NCI-H2107 treated with DMSO at 0.1 percent for 48 hours (cell line): ENCODE data around the gene C2orf69.
"Not testable (repeated sequence)": the region's sequence is repeated elsewhere in the genome, so short reads cannot be mapped to it uniquely, and the experiment has no call there.

Source experiments
- DNase-seq: peaks from one replicate; lab custom pipeline; 2025; ENCODE audit not compliant: unreplicated experiment; lab: John Stamatoyannopoulos, UW

The C2orf69 gene

GRCh38 chr2:199912553-199913114 lies 1.5 kb downstream of the C2orf69 start:
- DNase-seq = not testable (repeated sequence)

DNA sequence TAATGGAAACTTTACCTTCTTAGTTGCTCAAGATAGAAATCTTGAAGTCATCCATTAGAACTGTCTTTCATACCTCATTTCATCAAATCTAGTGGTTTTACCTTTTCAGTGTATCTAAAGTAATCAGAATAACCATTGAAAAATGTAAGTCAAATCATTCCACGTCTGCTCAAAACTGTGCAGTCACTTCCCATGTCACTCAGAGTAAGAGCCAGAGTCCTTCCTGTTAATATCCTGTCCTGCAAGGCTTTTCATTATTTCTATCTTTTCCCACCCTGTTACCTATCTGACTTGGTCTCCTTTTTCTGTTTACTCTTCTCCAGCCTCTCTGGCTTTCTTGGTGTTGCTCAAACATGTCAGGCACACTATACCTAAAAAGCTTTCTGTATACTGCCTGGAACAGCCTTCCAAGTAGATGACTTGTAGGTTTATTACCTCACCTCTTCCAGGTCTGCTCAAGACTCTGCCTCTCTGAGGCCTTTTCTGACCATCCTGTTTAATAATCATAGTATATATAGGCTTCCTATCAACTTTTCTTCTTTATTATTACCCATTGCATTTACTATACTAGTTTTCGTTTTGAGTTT lies 3.4 kb downstream of the C2orf69 start:
- DNase-seq = no peak

- no peak for DNase-seq
Observed at GRCh38 chr2:199916980-199917379, 5.9 kb downstream of the C2orf69 start.

GRCh38 chr2:199922856-199923255 lies 11.8 kb downstream of the C2orf69 start:
- no peak for DNase-seq

- no peak for DNase-seq
Observed at GRCh38 chr2:199923924-199924323, 12.8 kb downstream of the C2orf69 start.

- DNase-seq = no peak
Observed at GRCh38 chr2:199926806-199927205, 15.7 kb downstream of the C2orf69 start.

GRCh38 chr2:199928226-199928625 lies 17.1 kb downstream of the C2orf69 start:
- DNase-seq = no peak

DNA sequence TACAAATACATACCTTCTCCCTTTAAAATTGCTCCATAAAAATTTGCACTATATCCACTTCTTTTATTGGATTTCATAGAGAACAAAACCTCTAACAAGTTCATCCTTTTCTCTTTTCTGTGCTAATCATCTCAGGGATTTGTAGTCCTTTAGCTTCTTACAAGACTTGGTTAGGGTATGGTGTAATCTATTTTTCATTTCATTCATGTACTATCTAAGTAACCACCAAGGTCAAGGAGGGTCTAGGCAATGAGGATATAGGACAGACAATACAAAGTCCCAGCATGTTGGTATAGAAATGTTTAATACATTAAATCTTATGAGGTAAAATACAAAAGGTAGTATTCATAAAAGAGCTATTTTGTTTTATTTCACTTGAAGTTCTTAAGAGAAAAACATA lies 17.5 kb downstream of the C2orf69 start:
- DNase-seq = no peak

- DNase-seq = no peak
Observed at GRCh38 chr2:199929262-199929661, 18.2 kb downstream of the C2orf69 start.

- no peak for DNase-seq
Observed at GRCh38 chr2:199932312-199932855, 21.3 kb downstream of the C2orf69 start.

- no peak for DNase-seq
Observed at GRCh38 chr2:199933466-199933865, 22.4 kb downstream of the C2orf69 start.

DNA sequence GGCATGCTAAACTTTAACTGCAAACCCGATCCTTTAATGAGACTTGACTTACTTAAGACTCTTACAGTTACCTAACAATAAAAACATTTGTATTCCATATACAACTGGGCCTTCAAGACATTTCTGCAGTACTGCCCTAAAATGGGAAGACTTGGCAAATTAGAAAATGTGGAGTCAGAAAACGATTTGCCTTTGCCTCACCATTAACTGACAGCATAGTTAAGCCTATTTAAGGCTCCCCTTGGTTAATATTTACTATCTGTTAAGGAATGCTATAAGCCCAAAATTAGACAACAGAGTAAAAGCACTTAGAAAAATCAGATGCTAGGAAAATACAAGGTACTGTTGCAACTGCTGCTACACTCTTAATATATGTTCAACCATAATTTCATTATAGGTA lies 25.5 kb downstream of the C2orf69 start:
- DNase-seq = no peak

GRCh38 chr2:199940373-199940772 lies 29.3 kb downstream of the C2orf69 start:
- peak; percentile 41 for DNase-seq

DNA sequence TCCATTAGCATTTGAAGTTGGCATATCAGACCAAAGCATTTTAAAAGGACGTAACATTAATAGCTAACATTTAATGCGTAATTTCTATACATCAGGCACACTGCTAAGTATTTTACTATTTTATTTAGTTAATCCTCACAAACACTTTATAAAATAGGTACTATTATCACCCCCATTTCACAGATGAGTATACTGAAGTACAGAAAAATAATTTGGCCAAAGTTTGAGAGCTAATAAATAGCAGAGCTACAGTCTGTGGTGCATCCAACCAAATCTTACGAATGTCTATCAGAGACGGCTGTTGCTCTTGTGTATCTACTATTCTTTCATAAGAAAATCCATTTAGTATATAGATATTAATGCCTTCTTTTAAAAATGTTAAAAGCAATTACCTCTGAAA lies 32.3 kb downstream of the C2orf69 start:
- no peak for DNase-seq

DNA sequence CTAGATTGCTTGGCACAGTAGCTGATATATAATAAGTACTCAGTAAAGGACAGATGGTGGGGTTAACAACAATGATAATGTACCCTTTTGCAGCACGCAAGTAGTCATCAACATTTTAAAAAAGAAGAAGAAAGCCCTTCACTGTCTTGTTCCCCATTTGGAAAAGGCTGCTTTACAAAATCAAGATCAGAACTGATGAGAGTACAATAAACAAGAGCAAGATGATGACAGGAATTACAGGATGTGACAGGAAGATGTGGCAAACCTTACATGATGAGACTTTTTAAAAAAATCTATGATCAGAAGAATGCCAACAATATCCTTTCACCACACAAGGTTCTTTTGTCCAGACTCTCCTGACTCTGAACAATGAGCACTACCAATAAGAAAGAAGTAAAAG lies 35.1 kb downstream of the C2orf69 start:
- no peak for DNase-seq

- no peak for DNase-seq
Observed at GRCh38 chr2:199946836-199947235, 35.7 kb downstream of the C2orf69 start.

- DNase-seq = no peak
Observed at GRCh38 chr2:199950396-199950795, 39.3 kb downstream of the C2orf69 start.

DNA sequence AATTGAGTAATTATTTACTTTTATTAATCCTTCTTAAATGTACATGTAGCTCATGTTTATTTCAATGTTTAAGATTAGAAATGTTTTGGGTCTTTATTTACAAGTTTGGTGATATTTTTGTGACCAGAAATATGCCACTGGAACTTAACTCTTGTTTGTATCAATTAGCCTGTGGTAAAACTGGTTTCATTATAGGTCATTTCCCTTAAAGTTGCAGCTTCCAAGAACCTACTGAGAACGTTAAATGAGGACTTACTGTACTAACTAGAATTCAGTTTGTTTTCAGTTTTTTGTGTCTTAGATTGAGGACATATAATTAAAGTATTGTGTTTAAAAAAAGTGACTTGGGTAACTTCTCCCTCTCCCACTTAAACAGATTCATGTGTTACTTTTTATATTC lies 39.9 kb downstream of the C2orf69 start:
- no peak for DNase-seq

GRCh38 chr2:199955007-199955338 lies 43.9 kb downstream of the C2orf69 start:
- peak; percentile 81 for DNase-seq

- peak; percentile 81 for DNase-seq
Observed at GRCh38 chr2:199955339-199956061, 44.4 kb downstream of the C2orf69 start, which contains the start of the genes MAIP1 and TYW5. Gene MAIP1 (plus strand): TSS chr2:199955582. CDS start chr2:199955799, 217 bp downstream. Gene TYW5 (minus strand): TSS chr2:199955491. CDS start chr2:199955470, 21 bp downstream.

DNA sequence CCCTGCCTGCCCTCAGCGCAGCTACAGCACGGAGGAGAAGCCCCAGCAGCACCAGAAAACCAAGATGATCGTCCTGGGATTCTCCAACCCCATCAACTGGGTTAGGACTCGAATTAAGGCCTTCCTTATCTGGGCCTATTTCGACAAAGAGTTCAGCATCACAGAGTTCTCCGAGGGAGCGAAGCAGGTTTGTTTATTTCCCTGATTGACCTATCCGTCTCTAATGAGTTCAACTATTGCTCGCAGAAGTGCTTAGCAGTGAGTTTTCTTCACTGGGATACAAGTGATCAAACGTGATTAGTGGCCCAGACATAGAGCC lies 44.9 kb downstream of the C2orf69 start:
- DNase-seq = no peak

- DNase-seq = no peak
Observed at GRCh38 chr2:199958014-199958413, 46.9 kb downstream of the C2orf69 start.
